Activated naive CD8-positive, alpha-beta T cell treated with anti-CD3 and anti-CD28 coated beads, Interleukin-2, amount 50 U/mL, for 24 hours (primary cell): ENCODE measurements around the gene CCDC12.
"Not testable (repeated sequence)": the region's sequence is repeated elsewhere in the genome, so short reads cannot be mapped to it uniquely, and the experiment has no call there.

Experiments
- ATAC-seq: fragments of 150-1000 bp; cut with Tn5 transposase; one replicate; pipeline ENCODE4 v1.10.0; 2021
- DNase-seq: peaks from one replicate; pipeline ENCODE4 v3.0.0; 2021
- H3K27ac Mint-ChIP-seq: one replicate; pipeline ENCODE4 v1.8.0; 2021; ENCODE audit warnings: mild to moderate bottlenecking, mixed read lengths
- H3K27me3 Mint-ChIP-seq: one replicate; pipeline ENCODE4 v1.8.0; 2021; ENCODE audit warnings: mixed read lengths
- H3K36me3 Mint-ChIP-seq: one replicate; pipeline ENCODE4 v1.8.0; 2021; ENCODE audit warnings: low read depth, mixed read lengths
- H3K4me1 Mint-ChIP-seq: one replicate; pipeline ENCODE4 v1.8.0; 2021; ENCODE audit warnings: mixed read lengths
- H3K4me3 Mint-ChIP-seq: one replicate; pipeline ENCODE4 v1.8.0; 2021; ENCODE audit warnings: mild to moderate bottlenecking, moderate library complexity, mixed read lengths
- H3K9me3 Mint-ChIP-seq: one replicate; pipeline ENCODE4 v1.8.0; 2021; ENCODE audit warnings: mixed read lengths

The CCDC12 gene

GRCh38 chr3:46917257-46917656 is 59.3 kb downstream of the CCDC12 start:
- no peak for ATAC-seq
- peaks cover 29% of the 10 kb centered on the region for H3K4me1 Mint-ChIP-seq

GRCh38 chr3:46916799-46917198 is 59.7 kb downstream of the CCDC12 start:
- DNase-seq (no peak), ATAC-seq (no peak)
- Mint-ChIP-seq H3K36me3 (peaks cover 48% of the 10 kb centered on the region), H3K4me1 (peaks cover 29% of the 10 kb centered on the region), H3K27me3 (no peaks in the 10 kb centered on the region), H3K9me3 (no peaks in the 10 kb centered on the region), H3K27ac (no peak overlapping the region), H3K4me3 (no peak overlapping the region)

More at GRCh38 chr3:46917257-46917656, 59.3 kb downstream of the CCDC12 start:
- Mint-ChIP-seq H3K27ac (no peak overlapping the region), H3K4me3 (no peak overlapping the region), H3K27me3 (no peaks in the 10 kb centered on the region), H3K9me3 (no peaks in the 10 kb centered on the region), H3K36me3 (peaks cover 49% of the 10 kb centered on the region)
- no peak for DNase-seq

GRCh38 chr3:46916278-46916677 is 60.3 kb downstream of the CCDC12 start:
- Mint-ChIP-seq H3K4me3 (no peak overlapping the region), H3K27ac (peak overlapping the region; percentile 49), H3K4me1 (peaks cover 29% of the 10 kb centered on the region), H3K27me3 (no peaks in the 10 kb centered on the region), H3K36me3 (peaks cover 44% of the 10 kb centered on the region), H3K9me3 (no peaks in the 10 kb centered on the region)
- no peak for DNase-seq
- ATAC-seq, result no peak

GRCh38 chr3:46915297-46915822 is 61.2 kb downstream of the CCDC12 start:
- H3K4me3 Mint-ChIP-seq, result no peak overlapping the region
- H3K27me3 Mint-ChIP-seq, result no peaks in the 10 kb centered on the region
- H3K9me3 Mint-ChIP-seq, result no peaks in the 10 kb centered on the region
- no peak for DNase-seq
- peak; percentile 70 for ATAC-seq
- H3K27ac Mint-ChIP-seq, result peak overlapping the region; percentile 40
- H3K4me1 Mint-ChIP-seq, result peaks cover 29% of the 10 kb centered on the region
- H3K36me3 Mint-ChIP-seq, result peaks cover 39% of the 10 kb centered on the region

GRCh38 chr3:46914849-46915248 is 61.7 kb downstream of the CCDC12 start:
- Mint-ChIP-seq H3K27me3 (no peaks in the 10 kb centered on the region), H3K27ac (peak overlapping the region; percentile 40), H3K4me3 (no peak overlapping the region), H3K4me1 (peaks cover 27% of the 10 kb centered on the region), H3K9me3 (no peaks in the 10 kb centered on the region), H3K36me3 (peaks cover 34% of the 10 kb centered on the region)
- ATAC-seq (no peak), DNase-seq (no peak)

GRCh38 chr3:46913644-46914043 is 62.9 kb downstream of the CCDC12 start:
- H3K4me3 Mint-ChIP-seq, result no peak overlapping the region
- no peak for ATAC-seq
- no peak overlapping the region for H3K27ac Mint-ChIP-seq

GRCh38 chr3:46912986-46913385 is 63.6 kb downstream of the CCDC12 start:
- Mint-ChIP-seq H3K4me3 (no peak overlapping the region), H3K9me3 (no peaks in the 10 kb centered on the region), H3K27ac (no peak overlapping the region), H3K27me3 (no peaks in the 10 kb centered on the region), H3K4me1 (peaks cover 30% of the 10 kb centered on the region), H3K36me3 (peaks cover 17% of the 10 kb centered on the region)
- DNase-seq, result no peak
- no peak for ATAC-seq

More at GRCh38 chr3:46913644-46914043, 62.9 kb downstream of the CCDC12 start:
- Mint-ChIP-seq H3K27me3 (no peaks in the 10 kb centered on the region), H3K9me3 (no peaks in the 10 kb centered on the region), H3K36me3 (peaks cover 24% of the 10 kb centered on the region), H3K4me1 (peaks cover 34% of the 10 kb centered on the region)
- no peak for DNase-seq

GRCh38 chr3:46910914-46911313 is 65.6 kb downstream of the CCDC12 start:
- not testable (repeated sequence) for H3K9me3 Mint-ChIP-seq, H3K27ac Mint-ChIP-seq, H3K27me3 Mint-ChIP-seq, ATAC-seq, H3K36me3 Mint-ChIP-seq, H3K4me3 Mint-ChIP-seq, DNase-seq
- peaks cover 24% of the 10 kb centered on the region for H3K4me1 Mint-ChIP-seq

GRCh38 chr3:46910166-46910760 is 66.3 kb downstream of the CCDC12 start:
- ATAC-seq (no peak), DNase-seq (no peak)
- Mint-ChIP-seq H3K27me3 (no peaks in the 10 kb centered on the region), H3K9me3 (no peaks in the 10 kb centered on the region), H3K4me1 (peaks cover 18% of the 10 kb centered on the region), H3K4me3 (no peak overlapping the region), H3K27ac (no peak overlapping the region), H3K36me3 (peaks cover 2% of the 10 kb centered on the region)

- H3K27ac Mint-ChIP-seq, result no peak overlapping the region
These were observed 66.9 kb downstream of the CCDC12 start for GRCh38 chr3:46909535-46910161.

GRCh38 chr3:46908986-46909534 is 67.5 kb downstream of the CCDC12 start:
- no peak for DNase-seq
- peaks cover 13% of the 10 kb centered on the region for H3K4me1 Mint-ChIP-seq
- no peak overlapping the region for H3K4me3 Mint-ChIP-seq
- no peaks in the 10 kb centered on the region for H3K9me3 Mint-ChIP-seq
- H3K36me3 Mint-ChIP-seq, result no peaks in the 10 kb centered on the region
- no peak overlapping the region for H3K27ac Mint-ChIP-seq
- H3K27me3 Mint-ChIP-seq, result no peaks in the 10 kb centered on the region
- no peak for ATAC-seq

More at GRCh38 chr3:46909535-46910161, 66.9 kb downstream of the CCDC12 start:
- ATAC-seq (peak; percentile 89), DNase-seq (peak; percentile 86)
- Mint-ChIP-seq H3K9me3 (no peaks in the 10 kb centered on the region), H3K4me3 (no peak overlapping the region), H3K27me3 (no peaks in the 10 kb centered on the region), H3K36me3 (no peaks in the 10 kb centered on the region), H3K4me1 (peaks cover 16% of the 10 kb centered on the region)

- H3K4me3 Mint-ChIP-seq, result no peak overlapping the region
- ATAC-seq (no peak), DNase-seq (no peak)
- peaks cover 8% of the 10 kb centered on the region for H3K4me1 Mint-ChIP-seq
- no peaks in the 10 kb centered on the region for H3K9me3 Mint-ChIP-seq
- H3K36me3 Mint-ChIP-seq, result no peaks in the 10 kb centered on the region
- H3K27ac Mint-ChIP-seq, result no peak overlapping the region
- H3K27me3 Mint-ChIP-seq, result no peaks in the 10 kb centered on the region
These were observed 68.1 kb downstream of the CCDC12 start for GRCh38 chr3:46908294-46908985.

GRCh38 chr3:46907960-46908293 is 68.6 kb downstream of the CCDC12 start:
- DNase-seq (no peak), ATAC-seq (no peak)
- H3K4me1 Mint-ChIP-seq, result peaks cover 6% of the 10 kb centered on the region
- H3K36me3 Mint-ChIP-seq, result no peaks in the 10 kb centered on the region
- no peaks in the 10 kb centered on the region for H3K27me3 Mint-ChIP-seq
- no peak overlapping the region for H3K4me3 Mint-ChIP-seq
- no peak overlapping the region for H3K27ac Mint-ChIP-seq
- H3K9me3 Mint-ChIP-seq, result no peaks in the 10 kb centered on the region

GRCh38 chr3:46907271-46907670 is 69.3 kb downstream of the CCDC12 start:
- Mint-ChIP-seq H3K4me1 (peaks cover 6% of the 10 kb centered on the region), H3K36me3 (no peaks in the 10 kb centered on the region), H3K4me3 (no peak overlapping the region), H3K27ac (no peak overlapping the region), H3K9me3 (no peaks in the 10 kb centered on the region), H3K27me3 (no peaks in the 10 kb centered on the region)
- ATAC-seq (no peak), DNase-seq (no peak)
